Ascending aorta (tissue), 2 donors: ENCODE results near the gene GLCE. TPM values are rescaled to one million over a fixed set of nuclear protein-coding genes. Genes with fewer than 3 reads are reported as not detected.

Experiments used
- DNase-seq, 2 donors: peaks; one replicate each; pipeline ENCODE4 v3.0.0-alpha.2; 2019; ENCODE audit warnings: low spot score in 2 of 2
- H3K27ac ChIP-seq, 2 donors: fragments of 200-600 bp; sonication (generic); one replicate each; pipeline ENCODE4 v1.5.1; 2016 to 2017; ENCODE audit warnings: mild to moderate bottlenecking in 1 of 2
- H3K27me3 ChIP-seq: fragments of 200-600 bp; sonication (generic); one replicate; pipeline ENCODE4 v1.5.1; 2017
- H3K36me3 ChIP-seq, 2 donors: fragments of 200-600 bp; sonication (generic); one replicate each; pipeline ENCODE4 v1.5.1; 2016
- H3K4me1 ChIP-seq, 2 donors: fragments of 200-600 bp; sonication (generic); one replicate each; pipeline ENCODE4 v1.5.1; 2016 to 2017; ENCODE audit warnings: mild to moderate bottlenecking in 1 of 2
- H3K4me3 ChIP-seq, 2 donors: fragments of 200-600 bp; sonication (generic); one replicate each; pipeline ENCODE4 v1.5.1; 2016 to 2017; ENCODE audit warnings: mild to moderate bottlenecking in 1 of 2
- H3K9me3 ChIP-seq, 2 donors: fragments of 200-600 bp; sonication (generic); one replicate each; pipeline ENCODE4 v1.5.1; 2016
- intact Hi-C: fragments of 100-400 bp; cut with DNase I; formaldehyde crosslinking; loops from one replicate; pipeline ENCODE4 v1.15.1; 2023
- total RNA-seq: library from RNA; depleted of rRNA; stranded (reverse); fragments of >200 nt; gene quantifications from one replicate; pipeline ENCODE4 v1.1.0, GENCODE V29; 2016
- TF ChIP-seq, protein P1 (sequence below), 3 experiments: fragments of 200-600 bp in 2 of 3; fragments of 450-650 bp in 1 of 3; sonication (generic) in 2 of 3; IDR thresholded peaks; one replicate each; pipeline ENCODE4 v1.5.1; 2016 to 2019; ENCODE audit warnings: antibody characterized with exemption in 3 of 3, mild to moderate bottlenecking in 1 of 3, moderate library complexity in 1 of 3

GLCE gene
- total RNA-seq, 1 donor from 2014 or later: 13.9 TPM

DNA sequence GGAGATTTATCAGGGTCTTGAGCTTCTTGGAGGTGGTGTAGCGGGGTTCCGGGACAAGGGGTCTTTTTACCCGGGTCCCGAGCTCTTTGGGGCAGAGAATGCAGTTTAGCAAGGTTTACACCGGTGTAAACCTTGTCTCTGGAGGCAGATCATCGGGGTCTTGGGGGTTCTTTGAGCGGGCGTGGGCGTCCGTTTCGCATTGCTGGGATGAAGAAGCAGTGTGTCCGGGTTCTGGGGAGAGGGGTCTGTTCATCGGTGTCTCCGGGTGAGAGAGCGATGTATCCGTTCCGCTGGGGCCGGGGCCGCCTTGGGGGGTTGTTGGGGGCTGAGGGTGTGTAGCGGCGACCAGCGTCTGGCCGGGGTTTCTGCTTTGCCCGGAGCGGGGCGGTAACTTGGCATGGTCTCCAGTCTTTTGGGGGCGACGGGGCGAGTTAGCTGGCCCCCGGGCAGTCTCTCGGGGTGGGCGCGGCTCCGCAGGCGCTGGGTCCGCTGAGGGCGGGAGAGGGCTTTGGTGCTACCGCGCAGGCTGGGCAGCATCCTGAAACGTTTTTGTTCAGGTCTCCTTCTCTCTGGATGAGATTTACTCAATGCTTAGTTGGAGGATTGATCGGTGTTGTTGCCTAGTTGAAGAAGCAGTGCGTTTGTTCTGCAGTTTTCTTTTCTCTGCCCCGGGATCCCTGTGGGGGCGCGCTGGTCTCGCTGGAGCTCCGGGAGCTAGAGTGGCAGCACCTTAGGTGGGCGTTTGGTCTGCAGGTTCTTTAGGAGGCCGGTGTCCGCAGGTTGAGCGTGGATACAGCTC, 843 bp downstream of the GLCE start:
- H3K4me3 ChIP-seq: peak overlapping the region; percentile 77 to 91
- H3K27me3 ChIP-seq: no peaks in the 10 kb centered on the region
- no peak overlapping the region for H3K27ac ChIP-seq
- TF ChIP-seq, protein P1, sequence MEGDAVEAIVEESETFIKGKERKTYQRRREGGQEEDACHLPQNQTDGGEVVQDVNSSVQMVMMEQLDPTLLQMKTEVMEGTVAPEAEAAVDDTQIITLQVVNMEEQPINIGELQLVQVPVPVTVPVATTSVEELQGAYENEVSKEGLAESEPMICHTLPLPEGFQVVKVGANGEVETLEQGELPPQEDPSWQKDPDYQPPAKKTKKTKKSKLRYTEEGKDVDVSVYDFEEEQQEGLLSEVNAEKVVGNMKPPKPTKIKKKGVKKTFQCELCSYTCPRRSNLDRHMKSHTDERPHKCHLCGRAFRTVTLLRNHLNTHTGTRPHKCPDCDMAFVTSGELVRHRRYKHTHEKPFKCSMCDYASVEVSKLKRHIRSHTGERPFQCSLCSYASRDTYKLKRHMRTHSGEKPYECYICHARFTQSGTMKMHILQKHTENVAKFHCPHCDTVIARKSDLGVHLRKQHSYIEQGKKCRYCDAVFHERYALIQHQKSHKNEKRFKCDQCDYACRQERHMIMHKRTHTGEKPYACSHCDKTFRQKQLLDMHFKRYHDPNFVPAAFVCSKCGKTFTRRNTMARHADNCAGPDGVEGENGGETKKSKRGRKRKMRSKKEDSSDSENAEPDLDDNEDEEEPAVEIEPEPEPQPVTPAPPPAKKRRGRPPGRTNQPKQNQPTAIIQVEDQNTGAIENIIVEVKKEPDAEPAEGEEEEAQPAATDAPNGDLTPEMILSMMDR (IDR thresholded peaks at IDR 0.05): peak in 1 of 3 experiments; percentile 24
- H3K9me3 ChIP-seq: no peaks in the 10 kb centered on the region
- intact Hi-C loops: loop anchor here (2.0 to 5.0 kb wide), 2 partner anchors 254 to 291 kb away; partner anchors contain the start of genes KIF23 and RPLP1
- peaks cover 3 to 4% of the 10 kb centered on the region in 2 donors for H3K4me1 ChIP-seq
- H3K36me3 ChIP-seq: no peaks in the 10 kb centered on the region
- DNase-seq: no peak

DNA sequence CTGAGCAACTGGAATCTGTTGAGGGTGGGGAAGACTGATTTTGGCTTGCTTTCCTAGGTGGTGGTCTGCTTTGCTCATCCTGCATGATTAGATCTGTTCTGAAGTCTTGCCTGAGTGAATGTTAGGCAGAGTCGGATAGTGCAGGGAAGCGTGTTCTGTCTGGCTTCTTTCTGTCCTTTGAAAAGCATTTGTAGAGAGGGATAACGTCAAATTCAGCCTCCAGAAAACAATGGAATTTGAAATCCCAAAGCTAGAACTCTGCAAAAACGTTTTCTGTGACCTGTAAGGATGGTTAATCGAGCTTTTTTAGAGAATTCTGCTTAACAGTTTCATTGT, 1.4 kb downstream of the GLCE start:
- peak overlapping the region; percentile 77 to 91 for H3K4me3 ChIP-seq
- TF ChIP-seq, protein P1 (IDR thresholded peaks at IDR 0.05): no peak
- no peak for DNase-seq
- H3K27me3 ChIP-seq: no peaks in the 10 kb centered on the region
- no peak overlapping the region for H3K27ac ChIP-seq
- intact Hi-C loops: loop anchor here (2.0 to 5.0 kb wide), 2 partner anchors 253 to 290 kb away; partner anchors contain the start of genes KIF23 and RPLP1
- no peaks in the 10 kb centered on the region for H3K36me3 ChIP-seq
- H3K4me1 ChIP-seq: peaks cover 3 to 4% of the 10 kb centered on the region in 2 donors
- H3K9me3 ChIP-seq: no peaks in the 10 kb centered on the region

DNA sequence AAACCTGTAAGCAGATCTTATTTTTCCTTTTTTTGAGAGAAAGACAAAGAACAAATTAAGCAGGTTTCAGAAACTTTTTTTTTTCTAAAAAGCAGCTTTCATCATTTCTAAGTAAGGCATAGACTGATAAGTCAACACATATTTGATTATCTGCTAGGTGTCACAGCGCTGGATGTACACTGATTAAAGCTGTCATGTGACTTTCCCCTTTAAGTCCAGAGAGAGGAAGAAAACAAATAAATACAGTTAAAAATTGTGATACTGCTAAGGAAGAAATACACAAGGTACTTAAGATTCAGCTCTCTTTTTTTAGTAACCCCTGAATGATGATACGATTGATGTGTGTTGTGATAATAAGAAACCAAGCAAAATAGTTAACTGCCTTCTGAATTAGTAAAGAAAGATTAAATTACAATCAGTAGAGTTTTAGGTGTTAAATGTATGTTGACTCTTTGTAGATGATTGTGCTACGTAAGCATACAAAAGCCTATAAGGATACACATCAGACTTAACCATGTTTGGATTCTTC, 2.8 kb downstream of the GLCE start:
- H3K9me3 ChIP-seq: no peaks in the 10 kb centered on the region
- no peak overlapping the region for H3K4me3 ChIP-seq
- peaks cover 3 to 4% of the 10 kb centered on the region in 2 donors for H3K4me1 ChIP-seq
- no peaks in the 10 kb centered on the region for H3K36me3 ChIP-seq
- no peak overlapping the region for H3K27ac ChIP-seq
- TF ChIP-seq, protein P1 (IDR thresholded peaks at IDR 0.05): no peak
- no peak for DNase-seq
- H3K27me3 ChIP-seq: no peaks in the 10 kb centered on the region
- intact Hi-C loops: loop anchor here (5.0 kb wide), 1 partner anchor 289 kb away; the partner anchor contains the start of gene RPLP1

DNA sequence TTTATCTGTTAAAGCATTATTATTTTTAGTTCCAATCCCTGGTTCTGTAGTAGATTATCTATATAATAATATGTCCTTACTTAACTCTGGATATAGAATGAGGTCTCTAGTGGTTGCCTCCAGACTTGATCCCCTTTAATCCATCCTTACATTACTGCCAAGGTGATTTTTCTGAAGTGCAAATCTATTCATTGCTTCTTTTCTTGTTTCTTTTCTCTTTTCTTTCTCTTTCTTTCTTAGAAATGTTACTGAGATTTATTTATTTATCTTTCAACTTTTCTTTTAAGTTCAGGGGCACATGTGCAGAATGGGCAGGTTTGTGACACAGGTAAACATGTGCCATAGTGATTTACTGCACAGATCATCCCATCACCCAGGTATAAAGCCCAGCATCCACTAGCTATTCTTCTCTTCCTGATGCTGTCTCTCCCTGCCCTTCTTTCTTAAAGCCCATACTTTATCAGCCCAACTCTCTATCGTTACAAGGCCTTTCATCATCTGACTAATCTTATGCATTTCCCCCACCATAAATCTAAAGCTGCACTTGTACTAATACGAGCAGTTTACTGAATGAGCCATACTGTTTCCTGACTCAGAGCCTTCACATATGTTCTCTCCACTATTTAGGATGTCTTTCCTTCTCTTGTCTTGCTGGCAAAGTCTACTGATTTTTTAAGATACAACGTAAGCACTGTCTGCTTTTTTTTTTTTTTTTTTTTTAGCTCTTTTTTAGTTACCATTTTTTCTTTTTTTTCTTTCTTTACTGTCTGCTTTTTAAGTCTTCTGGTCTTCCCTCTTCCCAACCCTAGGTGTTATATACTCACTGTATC, 4.6 kb downstream of the GLCE start:
- H3K27ac ChIP-seq: no peak overlapping the region
- TF ChIP-seq, protein P1 (IDR thresholded peaks at IDR 0.05): no peak
- peaks cover 3 to 4% of the 10 kb centered on the region in 2 donors for H3K4me1 ChIP-seq
- H3K36me3 ChIP-seq: no peaks in the 10 kb centered on the region
- intact Hi-C loops: loop anchor here (5.0 kb wide), 1 partner anchor 287 kb away; the partner anchor contains the start of gene RPLP1
- no peaks in the 10 kb centered on the region for H3K27me3 ChIP-seq
- DNase-seq: no peak
- H3K9me3 ChIP-seq: no peaks in the 10 kb centered on the region
- H3K4me3 ChIP-seq: no peak overlapping the region

DNA sequence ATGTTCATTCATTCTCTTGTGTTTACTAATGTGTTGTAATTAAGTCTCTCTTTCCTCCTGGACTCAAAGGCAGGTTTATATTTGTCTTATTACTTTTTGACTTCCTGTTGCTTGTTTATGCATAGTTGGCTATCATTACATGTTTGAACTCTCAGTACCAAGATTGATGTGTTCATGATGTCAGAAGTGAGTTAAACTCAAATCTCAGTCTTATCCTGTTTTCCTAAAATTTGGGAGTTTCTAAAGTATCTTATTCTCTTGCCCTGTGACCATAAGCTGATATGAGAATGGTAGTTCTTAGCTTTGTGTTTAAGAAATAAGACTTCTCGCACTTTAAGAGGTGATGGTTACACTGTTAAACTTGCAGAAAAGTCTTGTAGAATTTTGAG, 5.2 kb downstream of the GLCE start:
- no peaks in the 10 kb centered on the region for H3K27me3 ChIP-seq
- H3K9me3 ChIP-seq: no peaks in the 10 kb centered on the region
- intact Hi-C loops: no loop called here
- H3K36me3 ChIP-seq: no peaks in the 10 kb centered on the region
- TF ChIP-seq, protein P1 (IDR thresholded peaks at IDR 0.05): no peak
- DNase-seq: no peak
- no peak overlapping the region for H3K27ac ChIP-seq
- H3K4me1 ChIP-seq: peaks cover 3 to 4% of the 10 kb centered on the region in 2 donors
- no peak overlapping the region for H3K4me3 ChIP-seq
